ENCODE results near the gene DYSF. TPM values are rescaled to one million over a fixed set of nuclear protein-coding genes. Genes with fewer than 3 reads are reported as not detected.

DYSF gene
- total RNA-seq, 1 donor from 2014 or later = 48.8 TPM

GRCh38 chr2:71455741-71456569 is 2.6 kb downstream of the DYSF start:
- DNase-seq (ENCODE audit: low read depth in 2 of 2) = peak; percentile 45 to 78

DNA sequence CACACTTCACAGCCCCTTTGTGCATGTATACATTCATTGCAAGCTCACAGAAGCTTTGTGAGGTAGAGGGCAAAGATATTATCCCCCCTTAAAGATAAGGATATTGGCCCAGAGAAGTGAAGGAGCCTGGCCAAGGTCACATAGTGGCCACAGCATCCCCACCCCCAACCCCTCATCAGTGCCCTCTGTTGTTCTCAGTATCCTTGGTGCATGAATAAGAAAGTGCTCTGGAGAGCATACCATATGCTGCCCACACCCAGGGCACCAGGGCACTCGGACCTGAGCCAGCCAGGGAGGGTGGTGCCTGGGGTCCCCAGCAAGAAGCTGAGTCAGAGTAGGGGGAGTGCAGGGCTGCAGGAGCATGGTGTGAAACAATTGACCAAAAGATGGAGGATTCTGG is 3.3 kb downstream of the DYSF start:
- DNase-seq (ENCODE audit: low read depth in 2 of 2) = no peak

DNA sequence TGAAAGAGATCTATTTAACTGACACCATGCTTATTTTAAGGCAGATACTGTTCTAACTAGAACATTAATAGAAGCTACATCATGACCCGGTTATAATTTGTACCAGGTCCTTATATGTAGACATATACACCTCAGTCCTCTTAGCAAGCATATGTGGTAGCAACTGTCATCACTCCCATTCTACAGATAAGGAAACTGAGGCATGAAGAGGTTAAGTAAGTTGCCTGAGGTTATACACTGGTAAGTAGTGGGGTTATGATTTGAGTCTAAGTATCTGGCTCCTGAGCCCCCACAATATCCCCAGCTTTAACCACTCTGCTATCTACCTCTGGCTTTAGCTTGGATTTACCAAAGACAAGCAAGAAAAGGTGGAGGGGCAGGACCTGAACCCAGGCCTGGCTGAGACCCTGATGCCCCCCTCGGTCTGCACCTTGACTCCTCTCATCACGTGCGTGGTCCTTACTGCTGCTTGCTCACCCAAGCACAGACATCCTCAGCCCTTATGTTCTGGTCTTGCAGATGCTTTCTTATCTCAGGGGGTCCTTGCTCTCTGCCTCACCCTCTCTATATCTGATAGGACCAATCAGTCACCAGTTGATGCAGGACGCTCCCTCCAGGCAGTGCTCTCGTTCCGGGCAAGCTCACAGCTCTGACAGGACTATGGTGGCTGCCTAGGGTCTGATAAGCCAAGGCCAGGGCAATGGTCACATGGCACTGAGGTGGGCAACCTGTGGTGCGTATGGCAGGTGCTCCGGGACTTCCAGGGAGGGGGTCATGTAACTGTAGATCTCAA is 4.0 kb downstream of the DYSF start:
- DNase-seq (ENCODE audit: low read depth in 2 of 2) = no peak

- no peak for DNase-seq (ENCODE audit: low read depth in 2 of 2)
Measured at GRCh38 chr2:71457923-71458322, 4.6 kb downstream of the DYSF start.

DNA sequence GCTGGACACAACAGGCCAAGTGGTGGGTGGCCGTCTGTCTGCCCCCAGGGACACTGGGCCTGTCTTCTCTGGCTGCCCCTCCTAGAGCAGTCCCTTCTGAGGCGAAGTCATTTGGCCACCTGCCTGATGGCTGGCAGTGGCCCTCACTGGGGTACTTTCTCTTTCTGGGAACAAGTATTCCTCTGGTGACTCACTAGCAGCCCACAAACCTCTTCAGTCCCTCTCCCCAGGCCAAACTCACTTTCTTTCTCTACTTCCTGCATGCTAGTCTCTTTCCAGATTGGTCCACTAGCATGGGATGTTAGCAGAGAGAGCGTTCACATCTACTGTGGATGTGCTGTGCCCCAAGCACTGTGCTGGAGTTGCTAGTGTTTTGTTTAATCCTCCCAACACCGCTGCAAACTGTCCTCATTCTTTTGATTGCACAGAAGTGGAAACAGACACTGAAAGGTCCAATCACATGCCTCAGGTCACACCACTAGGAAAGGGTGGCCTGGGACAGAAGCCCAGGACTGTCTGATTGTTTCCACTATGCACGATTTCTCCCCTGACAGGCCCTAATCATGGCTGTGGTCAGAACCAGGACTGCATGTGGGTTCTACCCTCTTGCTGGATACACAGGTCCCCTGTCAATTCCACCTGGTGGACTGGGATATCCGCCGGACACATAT is 5.2 kb downstream of the DYSF start:
- peak; percentile 61 to 97 for DNase-seq (ENCODE audit: low read depth in 2 of 2)

DNA sequence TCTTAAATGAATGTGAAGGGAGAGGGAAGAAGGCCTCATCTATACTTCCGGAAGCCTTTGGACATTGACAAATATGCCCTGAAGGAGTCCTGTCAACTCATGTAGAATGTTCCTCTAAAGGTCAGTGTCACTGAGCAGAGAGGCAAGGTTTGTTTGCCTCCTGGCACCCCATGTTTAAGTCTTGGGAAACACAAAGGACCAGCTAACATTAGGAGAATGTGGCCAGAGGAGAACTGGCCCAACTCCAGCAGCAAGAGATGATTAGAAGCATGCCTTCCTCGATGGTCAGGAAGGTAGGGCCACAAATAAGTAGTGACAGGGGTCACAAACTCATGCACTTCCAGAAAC is 5.7 kb downstream of the DYSF start:
- no peak for DNase-seq (ENCODE audit: low read depth in 2 of 2)

- DNase-seq (ENCODE audit: low read depth in 2 of 2) = no peak
Measured at GRCh38 chr2:71460056-71460455, 6.7 kb downstream of the DYSF start.

- DNase-seq (ENCODE audit: low read depth in 2 of 2) = peak; percentile 60 to 83
Measured at GRCh38 chr2:71460595-71461303, 7.4 kb downstream of the DYSF start.

DNA sequence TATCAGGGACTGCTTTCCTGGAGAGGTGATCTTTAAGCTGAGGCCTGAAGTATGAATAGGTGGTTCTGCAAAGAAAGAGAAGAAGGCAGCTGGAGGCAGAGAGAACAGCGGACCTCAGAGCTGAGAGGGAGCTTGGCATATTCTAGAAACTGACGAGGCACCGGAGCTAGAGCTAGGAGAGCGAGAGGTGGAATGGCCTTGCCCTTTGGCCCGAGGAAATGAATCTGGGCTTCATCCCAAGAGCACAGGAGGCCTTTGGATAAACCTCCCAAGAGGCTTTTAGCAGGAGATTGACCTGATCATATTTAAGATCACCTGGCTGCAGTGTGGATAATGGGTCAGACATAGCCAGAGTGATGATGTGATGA is 7.9 kb downstream of the DYSF start:
- DNase-seq (ENCODE audit: low read depth in 2 of 2) = no peak

DNA sequence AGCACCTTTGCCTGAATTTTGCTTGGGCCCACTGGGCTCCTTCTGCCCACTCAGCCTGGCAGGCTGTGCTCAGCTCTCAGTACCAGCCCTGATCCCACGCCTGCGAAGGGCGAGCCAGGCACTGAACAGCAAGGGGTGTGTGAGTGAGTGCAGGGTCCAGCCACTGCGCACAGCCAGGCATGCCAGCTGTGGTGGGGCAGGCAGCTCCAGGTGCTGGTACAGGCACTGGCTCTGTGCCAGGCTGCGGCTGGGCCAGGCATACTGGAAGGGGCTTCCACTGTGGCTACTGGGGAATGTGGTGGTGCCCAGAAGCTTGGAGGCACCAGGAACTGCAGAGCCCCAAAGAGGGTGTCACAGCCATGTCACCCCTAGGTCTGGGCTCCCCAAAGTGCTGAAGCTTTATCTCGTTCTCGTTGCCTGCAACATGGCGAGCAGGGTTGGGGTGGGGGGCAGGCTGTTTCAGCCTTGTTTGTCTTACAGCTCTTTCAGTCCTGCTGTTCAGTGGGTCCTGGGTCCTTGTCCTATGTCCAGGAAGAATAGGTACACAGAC is 8.8 kb downstream of the DYSF start:
- no peak for DNase-seq (ENCODE audit: low read depth in 2 of 2)

GRCh38 chr2:71462641-71463341 is 9.4 kb downstream of the DYSF start:
- no peak for DNase-seq (ENCODE audit: low read depth in 2 of 2)

DNA sequence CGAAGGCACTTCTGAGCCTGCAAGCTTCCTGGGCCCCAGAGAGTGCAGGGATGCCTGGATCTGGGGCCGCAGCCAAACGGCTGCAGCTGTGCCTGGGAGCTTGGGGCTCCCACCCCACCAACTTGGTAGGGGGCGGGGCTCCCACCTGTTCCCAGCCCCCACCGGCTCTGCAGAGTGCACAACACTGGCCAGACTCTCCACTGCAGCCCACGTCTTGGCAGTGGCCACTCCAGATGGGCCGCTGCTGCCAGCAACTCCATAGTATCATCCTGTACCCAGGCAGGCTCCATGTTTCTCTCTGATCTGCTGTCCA is 9.9 kb downstream of the DYSF start:
- DNase-seq (ENCODE audit: low read depth in 2 of 2) = no peak

- no peak for DNase-seq (ENCODE audit: low read depth in 2 of 2)
Measured at GRCh38 chr2:71464389-71464788, 11.0 kb downstream of the DYSF start.

- no peak for DNase-seq (ENCODE audit: low read depth in 2 of 2)
Measured at GRCh38 chr2:71465356-71465755, 12.0 kb downstream of the DYSF start.

DNA sequence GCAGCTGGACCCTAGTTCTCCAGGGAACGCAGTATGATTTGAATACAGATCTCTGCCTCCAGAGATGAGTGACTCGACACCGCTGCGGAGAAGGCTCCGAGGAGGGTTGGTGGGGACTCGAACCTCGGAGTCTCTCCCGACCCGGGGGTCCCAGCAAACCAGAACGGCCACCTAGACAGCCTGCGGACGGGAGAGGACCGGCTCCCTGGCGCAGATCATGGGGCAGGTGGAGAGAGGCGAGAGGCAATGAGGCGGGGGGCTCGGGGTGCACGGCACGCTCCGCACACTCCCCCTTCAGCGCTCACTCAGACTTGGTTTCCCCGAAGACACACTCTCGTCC is 12.6 kb downstream of the DYSF start:
- no peak for DNase-seq (ENCODE audit: low read depth in 2 of 2)

DNA sequence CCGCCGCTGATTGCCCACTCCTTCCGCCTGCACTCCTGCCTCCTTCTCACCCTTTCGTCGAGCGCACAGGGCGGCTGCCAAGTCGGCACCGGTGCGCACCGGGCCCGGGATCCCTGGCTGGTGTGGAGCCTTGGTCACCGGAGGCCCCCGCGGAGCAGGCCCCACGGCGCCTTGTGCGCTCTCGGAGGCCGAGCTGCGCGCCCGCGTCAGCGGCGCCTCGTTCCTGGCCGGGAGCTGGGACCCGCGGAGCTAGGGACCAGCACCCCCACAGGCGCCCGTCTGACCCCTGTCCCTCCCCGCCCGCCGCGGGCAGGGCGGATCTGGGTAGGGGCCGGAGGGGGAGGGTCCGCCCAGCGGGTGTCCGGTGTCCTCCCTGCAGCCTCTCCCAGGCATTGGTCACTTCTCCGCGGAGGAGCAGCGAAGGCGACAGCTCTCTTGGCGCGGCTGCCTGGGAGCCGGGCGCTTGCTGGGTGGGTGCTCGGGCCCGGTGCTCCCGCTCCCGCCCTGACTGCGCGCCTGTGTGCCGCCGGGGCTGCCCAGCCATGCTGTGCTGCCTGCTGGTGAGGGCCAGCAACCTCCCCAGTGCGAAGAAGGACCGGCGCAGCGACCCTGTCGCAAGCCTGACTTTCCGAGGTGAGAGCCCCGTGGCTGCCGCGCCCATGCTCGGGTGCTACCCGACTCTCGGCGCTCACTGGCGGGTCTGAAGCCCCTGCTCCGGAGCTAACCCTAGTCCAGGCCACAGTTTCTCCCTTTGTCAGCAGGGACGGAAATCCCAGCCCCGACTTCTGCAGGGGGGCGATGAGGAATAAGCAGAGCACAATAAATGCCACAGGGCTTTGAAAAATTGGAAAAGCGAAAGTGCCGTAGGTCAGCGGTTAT is 13.2 kb downstream of the DYSF start:
- peak; percentile 42 to 52 for DNase-seq (ENCODE audit: low read depth in 2 of 2)

GRCh38 chr2:71467180-71467815 is 13.9 kb downstream of the DYSF start:
- peak in 1 of 2 donors; percentile 70 for DNase-seq (ENCODE audit: low read depth in 2 of 2)

- DNase-seq (ENCODE audit: low read depth in 2 of 2) = no peak
Measured at GRCh38 chr2:71468279-71469015, 15.1 kb downstream of the DYSF start.

Measured in lung microvascular endothelial cell (primary cell).